ENCODE measurements around the gene CDH20.

Gene CDH20

DNA sequence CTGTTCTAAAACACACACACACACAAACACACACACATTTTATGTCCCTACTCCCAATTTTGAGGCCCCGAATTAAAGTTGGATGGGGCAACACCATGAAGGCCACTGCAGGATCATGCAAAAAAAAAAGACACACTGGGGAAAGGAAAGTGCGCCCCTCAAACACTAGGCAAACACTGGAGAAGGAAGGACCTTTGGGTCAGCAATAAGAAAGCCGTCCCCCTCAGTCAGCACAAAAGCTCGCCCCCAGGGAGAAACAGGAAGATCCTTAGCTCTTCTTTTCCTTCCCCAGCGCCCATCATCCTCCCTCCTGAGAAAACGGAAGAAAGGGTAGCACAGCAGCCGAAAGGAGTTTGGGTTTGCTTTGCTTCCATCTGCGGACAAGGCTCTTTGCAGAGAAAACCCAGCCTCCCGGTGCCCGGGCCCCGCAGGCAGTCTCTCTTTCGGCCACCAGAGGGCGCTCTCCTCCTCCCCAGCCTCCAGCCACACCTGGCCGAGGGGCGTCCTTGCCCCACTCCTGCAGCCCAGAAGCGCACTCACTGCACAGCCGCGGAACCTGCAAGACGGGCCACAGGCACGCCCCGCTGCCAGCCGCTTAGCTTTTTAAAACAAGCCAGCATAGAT is 248.5 kb downstream of the CDH20 start:
- DNase-seq, result no peak

DNA sequence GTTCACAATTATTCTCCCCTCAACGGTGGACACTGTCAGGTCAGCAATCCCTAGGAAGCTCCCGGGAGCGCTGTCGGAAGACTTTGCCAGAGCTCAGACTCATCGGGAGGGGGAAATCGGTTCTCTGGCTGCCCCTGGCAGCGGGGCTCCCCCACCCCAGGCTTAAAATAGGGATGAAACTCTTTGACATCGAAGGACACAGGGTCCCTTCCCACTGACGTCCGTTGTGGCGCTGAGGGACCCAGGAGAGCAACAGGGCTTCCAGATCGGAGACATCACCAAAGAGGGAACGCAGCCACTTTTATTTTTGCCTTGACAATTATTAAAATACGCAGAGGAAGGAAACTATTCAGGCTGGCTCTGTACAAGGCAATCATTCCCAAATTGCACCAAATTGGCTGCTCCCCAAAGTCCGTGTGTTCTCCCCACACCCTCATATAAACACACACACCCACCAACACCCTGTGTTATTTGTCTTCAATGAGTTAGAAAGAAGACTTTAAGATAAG is 249.0 kb downstream of the CDH20 start:
- no peak for DNase-seq

- no peak for DNase-seq
Observed at GRCh38 chr18:61583548-61583947, 250.3 kb downstream of the CDH20 start.

GRCh38 chr18:61587865-61588264 is 254.6 kb downstream of the CDH20 start:
- no peak for DNase-seq

GRCh38 chr18:61589053-61589723 is 256.0 kb downstream of the CDH20 start:
- no peak for DNase-seq

GRCh38 chr18:61589724-61590065 is 256.5 kb downstream of the CDH20 start:
- DNase-seq, result no peak

DNA sequence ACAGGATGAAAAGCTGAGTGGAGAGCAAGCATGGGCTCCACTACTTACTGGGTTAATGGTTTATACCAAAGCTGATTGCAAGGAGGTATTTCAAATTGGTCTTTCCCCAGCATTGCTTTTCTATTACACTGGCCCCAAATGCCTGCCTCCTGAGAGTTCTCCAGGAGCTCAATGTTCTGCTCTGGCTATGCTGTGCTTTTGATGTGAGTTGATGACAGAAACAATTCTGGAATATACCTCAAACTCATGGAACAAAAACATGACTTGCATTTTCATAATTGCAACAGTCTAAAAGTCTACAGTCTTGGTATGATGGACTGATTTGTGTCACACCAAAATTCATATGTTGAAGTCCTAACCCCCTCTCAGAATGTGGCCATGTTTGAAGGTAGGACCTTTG is 258.0 kb downstream of the CDH20 start:
- DNase-seq, result no peak

- DNase-seq, result no peak
Observed at GRCh38 chr18:61595615-61596251, 262.5 kb downstream of the CDH20 start.

DNA sequence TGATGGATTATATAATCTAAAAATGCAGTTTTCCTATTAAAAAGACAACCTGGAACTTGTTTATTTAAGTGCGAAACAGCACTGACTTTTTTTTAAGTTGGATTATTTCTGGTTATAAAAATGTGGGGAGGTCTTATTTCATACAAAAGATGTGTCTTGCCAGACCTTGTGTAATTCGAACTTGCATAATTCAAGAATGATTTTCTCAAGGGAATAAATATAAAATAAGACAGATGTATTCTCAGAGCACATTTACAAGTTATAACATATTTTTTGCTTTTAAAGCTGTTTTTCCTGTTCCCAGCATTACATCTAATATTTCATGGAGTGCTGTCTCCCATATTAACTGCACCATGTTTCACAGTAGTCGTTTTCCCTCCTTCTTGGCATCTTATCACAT is 263.1 kb downstream of the CDH20 start:
- no peak for DNase-seq

GRCh38 chr18:61597316-61597715 is 264.1 kb downstream of the CDH20 start:
- DNase-seq, result no peak

GRCh38 chr18:61600422-61600821 is 267.2 kb downstream of the CDH20 start:
- no peak for DNase-seq

DNA sequence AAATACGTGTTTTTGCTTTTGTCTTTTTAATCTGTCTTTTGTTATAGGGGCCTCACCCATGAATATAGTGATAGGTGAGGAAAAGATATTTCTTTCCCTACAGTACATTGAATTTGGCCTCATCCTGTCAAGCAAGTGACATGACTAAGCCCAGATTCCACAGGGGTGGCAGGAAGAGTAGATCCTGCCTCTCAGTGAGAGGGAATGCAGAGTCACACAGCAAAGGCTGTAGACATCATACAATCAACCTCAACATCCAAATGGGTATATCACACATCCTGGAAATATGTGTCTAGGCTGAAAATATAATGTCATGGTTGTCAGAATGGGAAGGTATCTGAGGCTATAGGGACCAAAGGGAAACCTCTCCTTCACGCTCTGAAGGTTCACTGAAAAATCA is 269.6 kb downstream of the CDH20 start:
- DNase-seq, result no peak
